Hepatocyte (in vitro differentiated cells): ENCODE data around the gene TMEM9B. TPM values are rescaled to one million over a fixed set of nuclear protein-coding genes. Genes with fewer than 3 reads are reported as not detected.
"Not testable (repeated sequence)": the region's sequence is repeated elsewhere in the genome, so short reads cannot be mapped to it uniquely, and the experiment has no call there.

Experiments used
- DNase-seq: peaks from one replicate; pipeline ENCODE4 v3.0.0-alpha.2; 2016; ENCODE audit warnings: low spot score
- H2AFZ ChIP-seq: fragments of 200-600 bp; sonication (generic); 2 replicates; pipeline ENCODE4 v1.6.0; 2016; ENCODE audit warnings: antibody characterized with exemption, mild to moderate bottlenecking
- H3K27ac ChIP-seq: fragments of 200-600 bp; sonication (generic); 2 replicates; pipeline ENCODE4 v1.5.1; 2016; ENCODE audit warnings: mild to moderate bottlenecking
- H3K27me3 ChIP-seq: fragments of 200-600 bp; sonication (generic); 2 replicates; pipeline ENCODE4 v1.6.1; 2016
- H3K36me3 ChIP-seq: fragments of 200-600 bp; sonication (generic); replicated peaks from 2 replicates; pipeline ENCODE4 v1.5.1; 2016; ENCODE audit warnings: low read depth; ENCODE audit not compliant: insufficient read depth
- H3K4me1 ChIP-seq: fragments of 200-600 bp; sonication (generic); 2 replicates; pipeline ENCODE4 v1.5.1; 2016; ENCODE audit warnings: mild to moderate bottlenecking, moderate library complexity; ENCODE audit not compliant: insufficient read depth
- H3K4me2 ChIP-seq: fragments of 200-600 bp; sonication (generic); 2 replicates; pipeline ENCODE4 v1.6.0; 2016
- H3K4me3 ChIP-seq: fragments of 200-600 bp; sonication (generic); 2 replicates; pipeline ENCODE4 v1.5.1; 2016; ENCODE audit warnings: mild to moderate bottlenecking
- H3K79me2 ChIP-seq: fragments of 200-600 bp; sonication (generic); 2 replicates; pipeline ENCODE4 v1.6.0; 2017; ENCODE audit warnings: mild to moderate bottlenecking
- H3K9me2 ChIP-seq: fragments of 200-600 bp; sonication (generic); replicated peaks from 2 replicates; pipeline ENCODE4 v1.6.0; 2017; ENCODE audit warnings: mild to moderate bottlenecking; ENCODE audit not compliant: insufficient read depth
- H3K9me3 ChIP-seq: fragments of 200-600 bp; sonication (generic); 2 replicates; pipeline ENCODE4 v1.5.1; 2016; ENCODE audit warnings: low read depth, mild to moderate bottlenecking
- H4K20me1 ChIP-seq: fragments of 200-600 bp; sonication (generic); 2 replicates; pipeline ENCODE4 v1.6.0; 2016; ENCODE audit warnings: mild to moderate bottlenecking; ENCODE audit not compliant: insufficient read depth, poor library complexity, severe bottlenecking
- CTCF ChIP-seq: fragments of 200-600 bp; sonication (generic); IDR thresholded peaks from 2 replicates; pipeline ENCODE4 v1.5.1; 2016; ENCODE audit warnings: antibody characterized with exemption, mild to moderate bottlenecking; ENCODE audit not compliant: poor library complexity
- EZH2 ChIP-seq: fragments of 200-600 bp; sonication (generic); IDR thresholded peaks from 2 replicates; pipeline ENCODE4 v1.6.1; 2016; ENCODE audit warnings: antibody characterized with exemption, mild to moderate bottlenecking, borderline replicate concordance
- EZH2phosphoT487 ChIP-seq: fragments of 200-600 bp; sonication (generic); IDR thresholded peaks from one replicate; pipeline ENCODE4 v1.6.1; 2018; ENCODE audit warnings: antibody characterized with exemption, mild to moderate bottlenecking, low read depth, moderate library complexity; ENCODE audit not compliant: unreplicated experiment, severe bottlenecking
- WGBS: methylation state at CpG from one replicate; pipeline ENCODE4 v1.1.6; 2016; ENCODE audit warnings: low lambda C conversion rate; ENCODE audit errors: missing lambda C conversion rate; 5-methylcytosine and 5-hydroxymethylcytosine counted together
- polyA plus RNA-seq: library from polyadenylated mRNA; unstranded; fragments of >200 nt; fragmentation: Nextera tagmentation; extraction: Ambion mirVana; gene quantifications from 2 replicates; pipeline ENCODE4 v1.2.1, GENCODE V29; 2016
- total RNA-seq: library from RNA; depleted of rRNA; stranded (reverse); fragments of >200 nt; gene quantifications from 2 replicates; pipeline ENCODE4 v1.2.3, GENCODE V29; 2014

Gene TMEM9B
- total and polyA plus RNA-seq, 2 experiments from 2014 or later, result 47.4 to 69.6 TPM

- no peaks in the 10 kb centered on the region for H3K9me3 ChIP-seq
- 92% methylated on average over 10 of the region's 10 CpGs for WGBS
- no peaks in the 10 kb centered on the region for H4K20me1 ChIP-seq
- no peak overlapping the region for H3K4me2 ChIP-seq
- no peaks in the 10 kb centered on the region for H3K36me3 ChIP-seq
- no peaks in the 10 kb centered on the region for H3K79me2 ChIP-seq
- H2AFZ ChIP-seq, result no peak overlapping the region
- no peak for TF ChIP-seq CTCF
- no peak for TF ChIP-seq EZH2
- no peak for TF ChIP-seq EZH2phosphoT487
- no peaks in the 10 kb centered on the region for H3K27me3 ChIP-seq
- H3K9me2 ChIP-seq, result no peaks in the 10 kb centered on the region
- no peak overlapping the region for H3K27ac ChIP-seq
- H3K4me1 ChIP-seq, result no peaks in the 10 kb centered on the region
- H3K4me3 ChIP-seq, result no peak overlapping the region
- DNase-seq, result no peak
Observed at GRCh38 chr11:8937159-8937558, 27.1 kb downstream of the TMEM9B start.

GRCh38 chr11:8935789-8936188, 28.5 kb downstream of the TMEM9B start:
- H3K4me2 ChIP-seq, H2AFZ ChIP-seq, H3K4me3 ChIP-seq, H3K79me2 ChIP-seq, DNase-seq, H4K20me1 ChIP-seq, H3K4me1 ChIP-seq, H3K9me3 ChIP-seq, H3K36me3 ChIP-seq, H3K9me2 ChIP-seq, H3K27me3 ChIP-seq: not testable (repeated sequence)
- peak overlapping the region; percentile 56 for H3K27ac ChIP-seq
- WGBS, result 100% methylated on average over 2 of the region's 2 CpGs

- Histone ChIP-seq H2AFZ (peak overlapping the region; percentile 9), H3K4me3 (no peak overlapping the region), H3K4me1 (no peaks in the 10 kb centered on the region), H3K27me3 (no peaks in the 10 kb centered on the region), H3K9me3 (no peaks in the 10 kb centered on the region), H3K27ac (peak overlapping the region; percentile 56), H4K20me1 (no peaks in the 10 kb centered on the region), H3K4me2 (peak overlapping the region; percentile 57), H3K9me2 (no peaks in the 10 kb centered on the region), H3K79me2 (no peaks in the 10 kb centered on the region), H3K36me3 (no peaks in the 10 kb centered on the region)
- WGBS, result 25% methylated on average over 14 of the region's 14 CpGs
- DNase-seq, result peak; percentile 78
- TF ChIP-seq EZH2 (no peak), EZH2phosphoT487 (no peak), CTCF (no peak)
Observed at GRCh38 chr11:8934742-8935488, 29.3 kb downstream of the TMEM9B start.

GRCh38 chr11:8933931-8934330, 30.3 kb downstream of the TMEM9B start:
- no peaks in the 10 kb centered on the region for H3K79me2 ChIP-seq
- H2AFZ ChIP-seq, result no peak overlapping the region
- WGBS, result 92% methylated on average over 6 of the region's 6 CpGs

More at GRCh38 chr11:8933931-8934330, 30.3 kb downstream of the TMEM9B start:
- Histone ChIP-seq H3K4me2 (no peak overlapping the region), H3K27ac (no peak overlapping the region), H3K4me1 (no peaks in the 10 kb centered on the region), H3K27me3 (no peaks in the 10 kb centered on the region), H3K9me2 (no peaks in the 10 kb centered on the region), H4K20me1 (no peaks in the 10 kb centered on the region), H3K36me3 (no peaks in the 10 kb centered on the region), H3K4me3 (no peak overlapping the region), H3K9me3 (no peaks in the 10 kb centered on the region)
- no peak for DNase-seq
- TF ChIP-seq EZH2 (no peak), CTCF (no peak), EZH2phosphoT487 (no peak)
